Esophagus squamous epithelium (tissue), 4 donors: ENCODE results near the gene TRIM46.

ENCODE experiments used
- POLR2A ChIP-seq, 4 donors: fragments of 450-650 bp; IDR thresholded peaks; one replicate each; pipeline ENCODE4 v1.6.1; 2017; ENCODE audit warnings: antibody characterized with exemption in 4 of 4, mild to moderate bottlenecking in 4 of 4, moderate library complexity in 3 of 4
- TF ChIP-seq, protein P1 (sequence below), 6 experiments: fragments of 450-650 bp in 4 of 6; fragments of 200-600 bp in 2 of 6; sonication (generic) in 2 of 6; IDR thresholded peaks; one replicate each; pipeline ENCODE4 v1.5.1; 2016 to 2019; ENCODE audit warnings: antibody characterized with exemption in 6 of 6, mild to moderate bottlenecking in 4 of 6, moderate library complexity in 4 of 6

DNA sequence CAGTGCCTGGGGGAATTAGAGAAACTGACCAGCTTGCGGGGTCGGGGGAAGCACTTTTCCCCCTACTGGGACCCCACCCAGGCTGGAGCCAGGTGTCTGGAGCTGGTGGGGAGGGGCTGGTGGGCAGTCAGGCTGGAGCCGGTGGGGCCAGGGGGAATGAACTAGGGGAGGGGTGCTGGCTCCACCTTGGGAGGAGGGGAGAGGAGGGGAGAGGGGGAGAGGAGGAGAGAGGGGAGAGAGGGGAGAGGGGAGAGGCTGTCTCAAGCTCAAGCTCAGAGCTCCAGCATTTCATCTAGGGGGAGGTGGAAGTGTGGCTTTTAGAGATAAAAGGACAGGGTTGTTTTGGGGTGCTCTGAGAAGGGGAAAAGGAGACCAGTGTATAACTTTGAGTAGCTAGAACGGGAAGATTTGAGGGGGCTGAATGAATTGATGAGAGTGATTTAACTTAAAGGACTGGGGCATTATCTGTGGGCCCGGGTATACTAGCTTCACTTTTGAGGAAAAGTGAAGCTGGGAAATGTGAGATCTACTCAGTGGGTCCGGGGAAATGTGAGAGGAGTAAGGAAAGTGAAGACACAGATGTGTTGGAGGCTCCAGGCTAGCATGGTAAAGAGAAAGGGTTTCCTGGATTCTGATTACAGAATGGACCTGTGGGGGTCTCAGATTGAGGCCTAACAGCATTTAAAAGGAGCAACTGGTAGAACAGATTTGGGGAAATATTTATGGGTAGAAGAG lies 43.2 kb upstream of the TRIM46 start:
- TF ChIP-seq, protein P1, sequence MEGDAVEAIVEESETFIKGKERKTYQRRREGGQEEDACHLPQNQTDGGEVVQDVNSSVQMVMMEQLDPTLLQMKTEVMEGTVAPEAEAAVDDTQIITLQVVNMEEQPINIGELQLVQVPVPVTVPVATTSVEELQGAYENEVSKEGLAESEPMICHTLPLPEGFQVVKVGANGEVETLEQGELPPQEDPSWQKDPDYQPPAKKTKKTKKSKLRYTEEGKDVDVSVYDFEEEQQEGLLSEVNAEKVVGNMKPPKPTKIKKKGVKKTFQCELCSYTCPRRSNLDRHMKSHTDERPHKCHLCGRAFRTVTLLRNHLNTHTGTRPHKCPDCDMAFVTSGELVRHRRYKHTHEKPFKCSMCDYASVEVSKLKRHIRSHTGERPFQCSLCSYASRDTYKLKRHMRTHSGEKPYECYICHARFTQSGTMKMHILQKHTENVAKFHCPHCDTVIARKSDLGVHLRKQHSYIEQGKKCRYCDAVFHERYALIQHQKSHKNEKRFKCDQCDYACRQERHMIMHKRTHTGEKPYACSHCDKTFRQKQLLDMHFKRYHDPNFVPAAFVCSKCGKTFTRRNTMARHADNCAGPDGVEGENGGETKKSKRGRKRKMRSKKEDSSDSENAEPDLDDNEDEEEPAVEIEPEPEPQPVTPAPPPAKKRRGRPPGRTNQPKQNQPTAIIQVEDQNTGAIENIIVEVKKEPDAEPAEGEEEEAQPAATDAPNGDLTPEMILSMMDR (IDR thresholded peaks at IDR 0.05) = no peak
- TF ChIP-seq POLR2A (IDR thresholded peaks at IDR 0.05) = no peak
